Heart right ventricle (tissue), 16 donors: ENCODE results near the gene SRSF8. TPM values are rescaled to one million over a fixed set of nuclear protein-coding genes. Genes with fewer than 3 reads are reported as not detected.
"Not testable (repeated sequence)": the region's sequence is repeated elsewhere in the genome, so short reads cannot be mapped to it uniquely, and the experiment has no call there.

Source experiments
- ATAC-seq, 8 donors: fragments of 200-7000 bp; cut with Tn5 transposase; one replicate each; pipeline ENCODE4 v1.9.1; 2020; ENCODE audit warnings: mild to moderate bottlenecking in 8 of 8, moderate library complexity in 8 of 8, moderate number of reproducible peaks in 1 of 8
- DNase-seq, 2 donors: peaks; one replicate each; pipeline ENCODE4 v3.0.0-alpha.2; 2020
- H3K27ac ChIP-seq, 10 donors: fragments of 200-600 bp; sonication (generic) in 2 of 10; one replicate each; pipeline versions ENCODE4 v1.5.0 to v1.8.0; 2020 to 2022; ENCODE audit warnings: mild to moderate bottlenecking in 3 of 10
- H3K27me3 ChIP-seq, 7 donors: fragments of 200-600 bp; one replicate each; pipeline ENCODE4 v1.8.0; 2021 to 2022; ENCODE audit warnings: mild to moderate bottlenecking in 2 of 7
- H3K36me3 ChIP-seq, 9 donors: fragments of 200-600 bp; sonication (generic) in 1 of 9; one replicate each; pipeline versions ENCODE4 v1.5.0 to v1.8.0; 2020 to 2022; ENCODE audit warnings: mild to moderate bottlenecking in 2 of 9
- H3K4me1 ChIP-seq, 9 donors: fragments of 200-600 bp; sonication (generic) in 1 of 9; one replicate each; pipeline versions ENCODE4 v1.5.0 to v1.8.0; 2020 to 2022; ENCODE audit warnings: mild to moderate bottlenecking in 4 of 9
- H3K4me3 ChIP-seq, 10 donors: fragments of 200-600 bp; sonication (generic) in 2 of 10; one replicate each; pipeline versions ENCODE4 v1.5.0 to v1.8.0; 2020 to 2022; ENCODE audit warnings: mild to moderate bottlenecking in 7 of 10, moderate library complexity in 2 of 10
- H3K9me3 ChIP-seq, 11 donors: fragments of 200-600 bp in 10 of 11; sonication (generic) in 2 of 11; one replicate each; pipeline versions ENCODE4 v1.5.0 to v1.8.0; 2013 to 2022; ENCODE audit warnings: mild to moderate bottlenecking in 2 of 11, control low read depth in 1 of 11, moderate library complexity in 1 of 11
- WGBS, 2 donors: extraction: QIAGEN DNeasy Blood & Tissue Kit; methylation state at CpG; one replicate each; pipeline ENCODE4 v1.1.7; 2013; ENCODE audit warnings: inconsistent platforms in 1 of 2; 5-methylcytosine and 5-hydroxymethylcytosine counted together
- intact Hi-C, 10 donors: fragments of 100-400 bp; cut with DNase I; formaldehyde crosslinking; loops; one replicate each; pipeline versions ENCODE4 v1.11.1 to v1.14.2; 2022
- polyA plus RNA-seq, 2 donors: library from polyadenylated mRNA; stranded (reverse); fragments of 200-250 nt; gene quantifications; one replicate each; pipeline ENCODE4 v1.2.3, GENCODE V29; 2013
- total RNA-seq, 10 donors: library from RNA; stranded (reverse); fragmentation: NEBNext Ultra II Directional in 3 of 10; extraction: Animal tissue kit (Norgen Biotek cat#: 25700) in 3 of 10; gene quantifications; one replicate each; pipeline versions ENCODE4 v1.2.1 to v1.2.4, GENCODE V29; 2021 to 2023
- TF ChIP-seq, protein P1 (sequence below), 9 donors: fragments of 200-600 bp; sonication (generic) in 2 of 9; IDR thresholded peaks; one replicate each; pipeline versions ENCODE4 v1.5.0 to v1.8.0; 2021 to 2022; ENCODE audit warnings: antibody characterized with exemption in 9 of 9, mild to moderate bottlenecking in 5 of 9, moderate library complexity in 1 of 9
- donor health status: Arrhythmogenic right ventricular cardiomyopathy.
- donor health status: ischemic (EF 13 %, LVEDD 7.1; RV severe dilation, severe dysfunction).
- donor health status: healthy with polysubstance abuse.
- donor health status: DM: no; HTN: yes; CAD: no.
- donor health status: DM: no; HTN: no; CAD: no.
- donor health status: ischemic (EF 25% LVEDD 6.9; RV normal size, moderate dysfunction).
- donor health status: ischemic (EF 25% LVEDD 5.7; RV mildly dilated, moderate dysfunction).
- donor health status: healthy.
- donor health status: DM: yes; HTN: yes; CAD: no.
- donor health status: Ischemic cardiomyopathy.
- donor health status: ischemic (EF 35%, LVEDD 5.7; RV mildly dilated, moderate dysfunction).
- donor health status: nonischemic (EF 11% LVEDD 7.7; RV severe dilation, severe dysfunction).
- donor health status: DM: yes; HTN: yes; CAD: no.
- donor health status: PGD.
- donor health status: ischemic (EF 29% LVEDD 5.4; RV normal size, mild dysfunction).
- donor health status: nonischemic (EF 23%, LVEDD 6.1; RV moderate dilation, normal function).

Gene SRSF8
- total and polyA plus RNA-seq, 12 donors: 17.1 to 28.0 (median 20.8) TPM

DNA sequence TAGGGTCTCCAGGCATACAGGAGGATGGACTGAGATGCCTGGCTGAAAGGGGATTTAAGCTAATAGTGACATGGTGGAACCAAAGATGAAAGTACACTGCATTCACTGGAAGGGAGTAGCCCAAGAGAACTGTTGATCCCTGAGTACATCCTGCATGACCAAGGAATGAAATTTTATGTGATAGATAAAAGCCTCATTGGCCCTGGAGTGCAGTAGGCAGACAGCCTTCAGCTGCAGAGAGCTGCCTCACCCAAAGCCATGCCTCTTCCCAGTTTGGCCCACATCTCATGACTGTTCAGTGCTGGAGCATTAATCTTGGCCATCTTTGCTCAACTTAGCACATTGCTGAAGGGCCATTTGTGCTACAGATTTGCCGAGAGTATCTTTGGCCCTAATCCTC is 33.7 kb upstream of the SRSF8 start:
- peaks cover 0 to 5% (median 0%) of the 10 kb centered on the region in 9 donors for H3K4me1 ChIP-seq
- intact Hi-C loops: no loop called here
- ATAC-seq (no peak), DNase-seq (no peak)
- H3K4me3 ChIP-seq: no peak overlapping the region
- H3K9me3 ChIP-seq: no peaks in the 10 kb centered on the region
- H3K27ac ChIP-seq: no peak overlapping the region
- WGBS, 2 donors: 77 to 79% methylated on average over 1 of the region's 1 CpG
- peaks cover 0 to 26% (median 18%) of the 10 kb centered on the region in 7 donors for H3K27me3 ChIP-seq
- no peaks in the 10 kb centered on the region for H3K36me3 ChIP-seq
- TF ChIP-seq, protein P1, sequence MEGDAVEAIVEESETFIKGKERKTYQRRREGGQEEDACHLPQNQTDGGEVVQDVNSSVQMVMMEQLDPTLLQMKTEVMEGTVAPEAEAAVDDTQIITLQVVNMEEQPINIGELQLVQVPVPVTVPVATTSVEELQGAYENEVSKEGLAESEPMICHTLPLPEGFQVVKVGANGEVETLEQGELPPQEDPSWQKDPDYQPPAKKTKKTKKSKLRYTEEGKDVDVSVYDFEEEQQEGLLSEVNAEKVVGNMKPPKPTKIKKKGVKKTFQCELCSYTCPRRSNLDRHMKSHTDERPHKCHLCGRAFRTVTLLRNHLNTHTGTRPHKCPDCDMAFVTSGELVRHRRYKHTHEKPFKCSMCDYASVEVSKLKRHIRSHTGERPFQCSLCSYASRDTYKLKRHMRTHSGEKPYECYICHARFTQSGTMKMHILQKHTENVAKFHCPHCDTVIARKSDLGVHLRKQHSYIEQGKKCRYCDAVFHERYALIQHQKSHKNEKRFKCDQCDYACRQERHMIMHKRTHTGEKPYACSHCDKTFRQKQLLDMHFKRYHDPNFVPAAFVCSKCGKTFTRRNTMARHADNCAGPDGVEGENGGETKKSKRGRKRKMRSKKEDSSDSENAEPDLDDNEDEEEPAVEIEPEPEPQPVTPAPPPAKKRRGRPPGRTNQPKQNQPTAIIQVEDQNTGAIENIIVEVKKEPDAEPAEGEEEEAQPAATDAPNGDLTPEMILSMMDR (IDR thresholded peaks at IDR 0.05): no peak

DNA sequence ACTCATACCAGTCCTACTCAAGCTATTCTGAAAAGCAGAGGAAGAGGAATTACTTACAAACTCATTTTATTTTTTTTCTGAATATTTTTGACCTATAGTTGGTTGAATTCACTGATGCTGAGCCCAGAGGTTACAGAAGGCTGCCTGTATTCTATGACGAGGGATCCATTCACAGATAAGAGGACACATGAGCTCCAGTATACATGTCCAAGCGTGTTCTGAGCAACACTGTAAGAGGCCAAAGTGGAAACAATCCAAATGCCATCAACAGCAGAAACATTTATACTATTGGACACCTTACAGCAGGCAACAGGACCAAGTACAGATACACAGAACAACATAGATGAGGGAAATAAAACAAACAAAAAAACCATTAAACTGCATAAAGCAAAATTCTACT is 31.4 kb upstream of the SRSF8 start:
- Histone ChIP-seq H3K27me3 (peaks cover 0 to 30% (median 18%) of the 10 kb centered on the region in 7 donors), H3K4me1 (peaks cover 0 to 5% (median 0%) of the 10 kb centered on the region in 9 donors), H3K9me3 (no peaks in the 10 kb centered on the region), H3K4me3 (no peak overlapping the region), H3K27ac (no peak overlapping the region), H3K36me3 (no peaks in the 10 kb centered on the region)
- DNase-seq: no peak
- TF ChIP-seq, protein P1 (IDR thresholded peaks at IDR 0.05): no peak
- no peak for ATAC-seq
- intact Hi-C loops: no loop called here
- 74 to 80% methylated on average over 2 of the region's 2 CpGs for WGBS, 2 donors

DNA sequence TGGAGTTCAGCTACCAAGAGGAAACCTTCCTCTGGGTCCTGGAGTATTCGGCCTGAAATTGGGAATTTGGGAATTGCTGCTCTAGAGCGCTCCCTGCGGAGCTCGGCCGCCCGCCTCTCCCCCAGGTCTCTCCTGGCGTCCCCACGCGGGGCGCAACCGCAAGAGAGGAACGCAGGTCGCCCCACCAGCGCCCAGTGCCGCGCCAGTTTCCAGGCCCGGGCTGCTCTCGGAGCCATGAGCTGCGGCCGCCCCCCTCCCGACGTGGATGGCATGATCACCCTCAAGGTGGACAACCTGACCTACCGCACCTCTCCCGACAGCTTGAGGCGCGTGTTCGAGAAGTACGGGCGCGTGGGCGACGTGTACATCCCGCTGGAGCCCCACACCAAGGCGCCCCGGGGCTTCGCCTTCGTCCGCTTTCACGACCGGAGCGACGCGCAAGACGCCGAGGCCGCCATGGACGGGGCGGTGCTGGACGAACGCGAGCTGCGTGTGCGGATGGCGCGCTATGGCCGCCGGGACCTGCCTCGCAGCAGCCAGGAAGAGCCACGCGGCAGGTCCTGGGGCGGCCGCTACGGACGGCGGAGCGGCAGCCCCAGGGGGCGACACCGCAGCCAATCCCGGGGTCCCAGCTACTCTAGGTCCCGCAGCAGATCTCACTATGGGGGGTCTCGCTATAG is 29.2 kb upstream of the SRSF8 start:
- H3K27ac ChIP-seq, H3K4me1 ChIP-seq, intact Hi-C loops, H3K9me3 ChIP-seq, H3K36me3 ChIP-seq: not testable (repeated sequence)
- peaks cover 0 to 39% (median 30%) of the 10 kb centered on the region in 7 donors for H3K27me3 ChIP-seq
- ATAC-seq (peak in 7 of 8 donors; percentile 26 to 75 (median 67)), DNase-seq (peak in 1 of 2 donors; percentile 29)
- peak overlapping the region in 9 of 10 donors; percentile 17 to 54 (median 49) for H3K4me3 ChIP-seq
- TF ChIP-seq, protein P1 (IDR thresholded peaks at IDR 0.05): peak in 3 of 9 donors; percentile 14 to 32 (median 18)
- 9 to 14% methylated on average over 71 of the region's 71 CpGs for WGBS, 2 donors

DNA sequence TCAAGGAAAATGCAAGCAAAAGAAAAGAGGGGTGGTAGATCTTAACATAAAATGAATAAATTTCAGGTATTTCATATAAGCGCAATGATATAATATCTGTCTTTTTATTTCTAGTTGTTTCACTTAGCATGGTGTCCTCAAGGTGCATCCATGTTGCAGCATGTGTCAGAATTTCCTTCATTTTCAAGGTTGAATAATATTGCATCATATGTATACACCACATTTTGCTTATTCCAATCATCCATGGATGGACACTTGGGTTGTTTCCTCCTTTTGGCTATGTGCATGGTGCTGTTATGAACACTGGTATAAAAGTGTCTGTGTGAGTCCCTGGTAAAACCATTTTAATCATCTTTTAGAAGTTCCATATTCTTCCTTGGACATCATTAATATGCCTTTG is 24.5 kb upstream of the SRSF8 start:
- H3K9me3 ChIP-seq: no peaks in the 10 kb centered on the region
- peaks cover 0 to 41% (median 36%) of the 10 kb centered on the region in 7 donors for H3K27me3 ChIP-seq
- DNase-seq (no peak), ATAC-seq (no peak)
- H3K4me1 ChIP-seq: peaks cover 0 to 2% (median 0%) of the 10 kb centered on the region in 9 donors
- no peak overlapping the region for H3K27ac ChIP-seq
- TF ChIP-seq, protein P1 (IDR thresholded peaks at IDR 0.05): no peak
- no peaks in the 10 kb centered on the region for H3K36me3 ChIP-seq
- 96 to 100% methylated on average over 1 of the region's 1 CpG for WGBS, 2 donors
- H3K4me3 ChIP-seq: no peak overlapping the region
- intact Hi-C loops: no loop called here
